GM12874 (cell line): ENCODE measurements around the gene COQ7.

Experiments used
- CTCF ChIP-seq: IDR thresholded peaks from 2 replicates; pipeline ENCODE4 v1.5.1; 2011; ENCODE audit warnings: low read depth, mild to moderate bottlenecking, control low read depth, low read length, moderate library complexity; ENCODE audit not compliant: insufficient read depth

The COQ7 gene

DNA sequence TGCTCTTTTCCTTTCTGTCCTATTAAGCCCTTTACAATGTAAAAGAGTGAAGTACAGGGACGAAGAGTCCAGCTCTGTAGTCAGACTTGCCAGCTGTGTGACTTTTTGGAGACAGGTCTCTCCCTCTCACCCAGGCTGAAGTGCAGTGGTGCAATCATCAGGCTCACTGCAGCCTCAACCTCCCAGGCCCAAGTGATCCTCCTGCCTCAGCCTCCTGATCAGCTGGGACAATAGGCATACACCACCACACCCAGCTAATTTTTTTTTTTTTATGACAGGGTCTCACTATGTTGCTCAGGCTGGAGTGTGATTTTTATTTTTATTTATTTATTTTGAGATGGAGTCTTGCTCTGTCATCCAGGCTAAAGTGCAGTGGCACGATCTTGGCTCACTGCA is 39.2 kb downstream of the COQ7 start:
- TF ChIP-seq CTCF, result no peak

DNA sequence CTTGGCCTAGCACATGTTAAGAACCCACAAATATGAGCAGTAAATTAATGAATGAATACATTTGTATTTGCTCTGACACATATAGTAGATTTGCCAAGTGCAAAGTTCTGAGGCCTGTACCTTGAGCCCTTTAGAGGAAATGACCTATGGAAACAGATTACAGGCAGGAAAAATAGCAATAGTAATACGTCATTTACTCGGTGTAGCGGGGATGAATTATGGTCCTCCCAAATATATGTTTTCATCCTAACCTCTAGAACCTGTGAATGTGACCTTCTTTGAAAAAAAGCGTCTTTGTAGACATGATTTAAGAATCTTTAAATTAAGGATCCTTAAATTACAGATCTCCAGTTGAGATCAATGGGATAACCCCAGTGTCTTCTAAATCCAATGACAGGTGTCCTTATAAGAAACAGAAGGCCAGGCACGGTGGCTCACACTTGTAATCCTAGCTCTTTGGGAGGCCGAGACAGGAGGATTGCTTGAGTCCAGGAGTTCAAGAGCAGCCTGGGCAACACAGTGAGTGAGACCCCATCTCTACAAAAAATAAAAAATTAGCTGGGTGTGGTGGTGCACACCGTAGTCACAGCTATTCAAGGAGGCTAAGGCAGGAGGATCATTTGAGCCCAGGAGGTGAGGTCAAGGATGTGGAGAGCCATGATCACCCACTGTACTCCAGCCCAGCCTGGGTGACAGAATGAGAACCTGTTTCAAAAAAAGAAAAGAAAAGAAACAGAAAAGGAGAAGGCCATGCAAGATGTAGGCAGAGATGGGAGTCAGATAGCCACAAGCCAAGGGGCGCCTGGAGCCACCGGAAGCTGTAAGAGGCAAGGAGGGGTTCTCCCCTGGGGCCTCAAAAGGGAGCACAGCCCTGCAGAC is 41.2 kb downstream of the COQ7 start:
- no peak for TF ChIP-seq CTCF

DNA sequence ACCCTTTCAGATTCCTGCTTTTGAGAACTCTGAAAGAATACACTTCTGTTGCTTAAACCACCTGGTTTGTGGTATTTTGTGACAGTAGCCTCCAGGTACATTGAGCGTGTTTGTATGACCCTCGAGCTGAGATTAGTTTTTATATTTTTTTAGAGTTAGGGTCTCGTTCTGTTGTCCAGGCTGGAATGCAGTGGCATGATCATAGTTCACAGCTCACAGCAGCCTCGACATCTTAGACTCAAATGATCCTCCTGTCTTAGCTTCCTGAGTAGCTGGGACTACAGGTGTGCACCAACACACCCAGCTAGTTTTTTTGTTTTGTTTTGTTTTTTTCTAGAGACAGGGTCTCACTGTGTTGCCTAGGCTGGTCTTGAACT is 41.9 kb downstream of the COQ7 start:
- no peak for TF ChIP-seq CTCF

DNA sequence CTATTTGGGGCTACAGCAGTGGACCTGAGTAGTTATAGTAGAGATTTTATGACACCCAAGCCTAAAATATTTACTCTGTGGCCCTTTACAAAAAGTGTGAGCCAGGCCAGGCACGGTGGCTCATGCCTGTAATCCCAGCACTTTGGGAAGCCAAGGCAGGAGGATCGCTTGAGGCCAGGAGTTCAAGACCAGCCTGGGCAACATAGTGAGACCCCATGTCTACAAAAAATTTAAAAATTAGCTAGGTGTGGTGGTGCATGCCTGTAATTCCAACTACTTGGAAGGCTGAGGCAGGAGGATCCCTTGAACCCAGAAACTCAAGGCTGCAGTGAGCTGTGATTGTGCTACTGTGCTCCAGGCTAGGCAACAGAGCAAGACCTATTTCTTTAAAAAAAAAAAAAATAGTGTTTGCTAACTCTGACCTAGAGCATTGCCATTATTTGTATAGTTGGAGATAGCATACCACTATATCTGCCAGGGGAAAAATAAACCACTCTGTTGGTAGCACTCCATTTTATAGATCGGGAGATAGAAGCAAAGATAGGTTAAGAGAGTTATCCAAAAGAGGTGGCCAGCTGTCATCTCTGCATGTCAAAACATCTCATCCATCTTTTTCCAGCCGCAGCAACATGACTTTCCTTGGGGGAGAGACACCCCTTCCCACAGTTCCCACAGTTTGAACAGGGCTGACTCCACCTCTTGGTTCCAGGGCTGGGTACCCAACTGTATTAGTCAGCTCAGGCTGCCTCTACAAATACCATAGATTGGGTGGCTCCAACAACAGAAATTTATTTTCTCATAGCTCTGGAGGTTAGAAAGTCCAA is 43.3 kb downstream of the COQ7 start:
- TF ChIP-seq CTCF, result no peak

DNA sequence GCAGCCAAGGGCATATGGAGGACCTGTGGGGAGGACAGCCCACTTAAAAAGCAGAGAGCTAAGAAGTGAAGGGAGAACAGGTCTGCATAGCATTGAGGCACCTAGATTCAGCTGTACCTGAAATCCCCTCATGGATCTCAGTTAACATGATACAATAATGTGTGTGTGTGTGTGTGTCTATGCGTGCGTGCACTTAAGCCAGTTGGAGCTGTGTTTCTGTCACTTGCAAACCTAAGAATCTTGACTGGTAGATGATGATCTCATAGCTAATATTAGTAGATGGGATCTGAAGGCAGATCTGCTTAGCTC is 44.6 kb downstream of the COQ7 start:
- TF ChIP-seq CTCF, result no peak

- no peak for TF ChIP-seq CTCF
Measured at GRCh38 chr16:19113577-19114358, 46.4 kb downstream of the COQ7 start, which contains the start of gene ITPRIPL2. ITPRIPL2 (plus strand) TSS chr16:19113964; CDS start chr16:19114462, 498 bp downstream.
